GM19043 (cell line): ENCODE measurements around the gene RPS6KA6.
"Not testable (repeated sequence)": the region's sequence is repeated elsewhere in the genome, so short reads cannot be mapped to it uniquely, and the experiment has no call there.

ENCODE experiments used
- ATAC-seq: cut with Tn5 transposase; IDR thresholded peaks from one replicate; pipeline ENCODE4 v1.9.1; 2021; ENCODE audit warnings: low read depth; ENCODE audit not compliant: unreplicated experiment

Gene RPS6KA6

GRCh38 chrX:84165711-84166110, 22.3 kb downstream of the RPS6KA6 start:
- ATAC-seq = no peak

DNA sequence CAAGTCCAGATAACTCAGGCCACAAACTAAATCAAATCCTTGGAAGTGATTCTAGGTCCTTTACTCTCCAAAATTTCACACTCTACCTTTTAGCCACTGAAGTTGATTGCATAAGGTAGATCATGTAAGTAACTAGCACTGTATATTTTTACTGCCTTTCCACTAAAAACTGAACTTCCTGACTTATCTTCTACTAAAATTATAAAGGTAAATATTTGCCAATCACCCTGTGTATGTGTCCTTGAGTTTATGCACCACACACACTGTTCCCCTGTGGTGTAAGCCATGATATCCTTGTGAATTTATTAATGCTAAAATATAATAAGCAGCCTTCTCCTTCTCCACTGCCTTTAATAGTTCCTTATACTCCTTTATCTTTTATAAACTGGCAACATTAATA, 25.6 kb downstream of the RPS6KA6 start:
- no peak for ATAC-seq

- ATAC-seq = no peak
These were observed 26.4 kb downstream of the RPS6KA6 start for GRCh38 chrX:84161641-84162040.

DNA sequence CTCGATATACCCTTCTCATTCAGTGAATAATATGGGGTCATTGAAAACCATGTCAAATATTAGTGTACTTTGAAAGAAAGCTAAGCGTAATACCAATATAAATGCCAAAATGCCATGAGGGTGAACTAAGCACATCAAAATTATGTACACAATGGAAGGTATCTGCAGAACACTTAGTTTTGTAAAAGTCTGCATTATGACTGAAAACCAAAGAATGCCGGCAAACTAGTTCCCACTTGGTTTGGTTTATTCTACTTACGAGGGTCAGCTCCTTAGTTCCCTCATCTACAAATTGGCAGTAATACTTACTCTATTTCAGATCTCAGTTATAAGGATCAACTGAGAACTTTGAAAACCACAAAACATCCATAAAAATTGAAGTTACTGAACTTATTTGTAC, 27.3 kb downstream of the RPS6KA6 start:
- ATAC-seq = no peak

GRCh38 chrX:84156821-84157220, 31.2 kb downstream of the RPS6KA6 start:
- no peak for ATAC-seq

DNA sequence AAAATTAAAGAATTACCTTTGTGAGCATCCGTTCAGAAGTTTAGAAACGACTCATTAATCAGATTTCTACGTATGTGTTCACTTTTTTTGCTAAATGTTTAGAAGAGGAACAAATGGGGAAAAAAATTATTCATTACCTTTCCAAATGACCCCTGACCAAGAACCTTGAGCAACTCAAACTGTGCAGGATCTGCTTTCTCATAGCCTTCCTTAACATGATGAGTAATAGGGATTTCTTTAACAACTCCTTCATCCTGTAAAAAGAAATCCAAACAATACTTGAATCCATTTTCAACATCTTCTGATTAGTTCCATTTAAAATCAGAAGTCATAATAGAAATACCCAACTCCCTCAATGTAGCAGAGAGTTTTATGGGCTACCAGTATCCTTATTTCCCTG, 32.1 kb downstream of the RPS6KA6 start:
- ATAC-seq = no peak

GRCh38 chrX:84153538-84153937, 34.5 kb downstream of the RPS6KA6 start:
- no peak for ATAC-seq

GRCh38 chrX:84144991-84145390, 43.0 kb downstream of the RPS6KA6 start:
- no peak for ATAC-seq

- ATAC-seq = no peak
These were observed 43.7 kb downstream of the RPS6KA6 start for GRCh38 chrX:84144281-84144680.

DNA sequence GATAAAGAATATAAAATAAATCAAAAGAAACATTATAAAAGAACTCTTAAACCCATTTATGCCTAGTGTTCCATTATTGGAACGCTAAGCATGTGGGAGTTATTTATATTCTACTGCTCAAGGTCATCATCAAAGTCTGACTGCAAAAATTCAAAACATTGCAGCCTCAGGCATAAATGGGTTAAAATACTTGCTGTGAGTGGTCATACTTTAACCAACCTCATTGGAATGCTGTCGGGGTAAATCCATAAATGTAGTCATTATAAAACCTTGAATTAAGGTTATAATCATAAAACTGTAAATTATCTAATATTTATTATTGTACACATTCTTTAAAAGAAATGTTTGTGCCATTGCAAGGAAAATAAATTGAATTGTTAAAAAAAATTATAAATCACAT, 55.0 kb downstream of the RPS6KA6 start:
- no peak for ATAC-seq

DNA sequence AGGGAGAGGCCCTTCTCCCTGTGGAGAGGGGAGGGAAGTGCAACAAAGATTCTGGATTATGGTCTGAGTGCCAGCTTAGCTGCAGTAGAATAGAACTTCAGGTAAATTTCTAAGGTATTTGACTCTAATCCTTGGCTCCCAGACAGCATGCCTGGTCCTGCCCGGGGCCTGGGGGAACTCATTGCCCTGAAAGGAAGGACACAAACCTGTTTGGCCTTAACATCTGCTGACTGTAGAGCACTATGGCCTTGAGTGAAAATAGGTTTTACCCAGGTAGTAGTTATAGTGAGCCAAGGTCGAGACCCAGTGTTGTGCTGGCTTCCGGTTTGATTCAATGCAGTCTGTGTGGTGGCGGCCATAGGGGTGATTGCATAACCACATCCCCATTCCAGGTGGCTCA, 64.4 kb downstream of the RPS6KA6 start:
- ATAC-seq = no peak

GRCh38 chrX:84118769-84119168, 69.2 kb downstream of the RPS6KA6 start:
- no peak for ATAC-seq

- no peak for ATAC-seq
These were observed 69.7 kb downstream of the RPS6KA6 start for GRCh38 chrX:84118315-84118714.

DNA sequence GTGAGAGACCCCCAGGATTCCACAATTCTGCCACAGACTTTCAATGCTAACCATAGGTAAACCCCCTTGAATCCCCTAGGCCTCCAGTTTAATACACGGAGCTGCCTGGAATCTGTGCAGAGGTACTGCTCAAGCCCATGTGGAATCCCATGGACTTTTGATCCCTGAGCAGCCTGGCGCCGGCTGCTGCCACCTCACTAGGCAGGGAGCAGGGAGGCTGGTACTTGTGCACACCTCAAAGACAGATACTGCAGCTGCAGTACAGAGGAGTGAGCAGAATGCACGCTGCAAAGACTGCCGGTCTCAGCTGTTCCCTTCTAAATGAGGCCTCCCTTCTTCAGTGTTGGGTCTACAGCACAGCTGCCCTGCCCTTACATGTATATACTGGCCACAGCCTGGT, 79.4 kb downstream of the RPS6KA6 start:
- no peak for ATAC-seq

DNA sequence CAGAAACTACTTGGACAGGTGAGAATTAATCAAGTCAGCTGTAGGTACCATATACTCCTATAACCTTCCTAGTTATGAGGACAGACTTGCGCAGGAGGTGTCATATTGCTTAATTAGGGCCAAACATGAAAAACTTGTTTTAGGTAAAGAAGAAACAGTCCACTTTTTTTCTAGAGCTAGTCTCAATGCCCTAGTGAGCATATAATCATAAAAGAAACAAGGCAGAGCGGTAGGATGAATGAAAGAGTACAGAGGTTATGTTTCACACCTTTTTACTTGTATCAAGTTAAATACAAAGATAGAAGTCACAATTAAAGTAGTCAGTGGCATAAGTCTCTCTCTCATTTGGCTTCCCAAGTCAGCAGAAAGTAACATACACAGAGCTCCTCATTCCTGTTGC, 88.9 kb downstream of the RPS6KA6 start:
- no peak for ATAC-seq

DNA sequence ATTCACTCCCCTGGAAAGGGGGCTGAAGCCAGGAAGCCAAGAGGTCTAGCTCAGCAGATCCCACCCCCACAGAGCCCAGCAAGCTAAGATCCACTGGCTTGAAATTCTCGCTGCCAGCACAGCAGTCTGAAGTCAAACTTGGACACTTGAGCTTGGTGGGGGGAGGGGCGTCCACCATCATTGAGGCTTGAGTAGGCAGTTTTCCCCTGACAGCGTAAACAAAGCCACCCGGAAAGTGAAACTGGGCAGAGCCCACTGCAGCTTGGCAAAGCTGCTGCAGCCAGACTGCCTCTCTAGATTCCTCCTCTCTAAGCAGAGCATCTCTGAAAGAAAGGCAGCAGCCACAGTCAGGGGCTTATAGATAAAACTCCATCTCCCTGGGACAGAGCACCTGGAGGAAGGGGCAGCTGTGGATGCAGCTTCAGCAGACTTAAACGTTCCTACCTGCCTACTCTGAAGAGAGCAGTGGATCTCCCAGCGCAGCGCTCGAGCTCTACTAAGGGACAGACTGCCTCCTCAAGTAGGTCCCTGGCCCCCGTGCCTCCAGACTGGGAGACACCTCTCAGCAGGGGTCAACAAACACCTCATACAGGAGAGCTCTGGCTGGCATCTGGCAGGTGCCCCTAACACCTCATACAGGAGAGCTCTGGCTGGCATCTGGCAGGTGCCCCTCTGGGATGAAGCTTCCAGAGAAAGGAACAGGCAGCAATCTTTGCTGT, 108.4 kb downstream of the RPS6KA6 start:
- ATAC-seq = not testable (repeated sequence)

DNA sequence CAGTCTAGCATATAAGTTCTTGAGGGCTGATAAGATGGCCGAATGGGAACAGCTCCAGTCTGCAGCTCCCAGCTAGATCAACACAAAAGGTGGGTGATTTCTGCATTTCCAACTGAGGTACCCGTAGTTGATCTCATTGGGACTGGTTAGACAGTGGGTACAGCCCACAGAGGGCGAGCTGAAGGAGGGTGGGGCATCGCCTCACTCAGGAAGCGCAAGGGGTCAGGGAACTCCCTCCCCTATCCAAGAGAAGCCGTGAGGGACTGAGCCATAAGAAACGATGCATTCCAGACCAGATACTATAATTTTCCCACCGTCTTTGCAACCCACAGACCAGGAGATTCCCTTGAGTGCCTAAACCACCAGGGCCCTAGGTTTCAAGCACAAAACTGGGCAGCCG, 109.0 kb downstream of the RPS6KA6 start:
- ATAC-seq = no peak

DNA sequence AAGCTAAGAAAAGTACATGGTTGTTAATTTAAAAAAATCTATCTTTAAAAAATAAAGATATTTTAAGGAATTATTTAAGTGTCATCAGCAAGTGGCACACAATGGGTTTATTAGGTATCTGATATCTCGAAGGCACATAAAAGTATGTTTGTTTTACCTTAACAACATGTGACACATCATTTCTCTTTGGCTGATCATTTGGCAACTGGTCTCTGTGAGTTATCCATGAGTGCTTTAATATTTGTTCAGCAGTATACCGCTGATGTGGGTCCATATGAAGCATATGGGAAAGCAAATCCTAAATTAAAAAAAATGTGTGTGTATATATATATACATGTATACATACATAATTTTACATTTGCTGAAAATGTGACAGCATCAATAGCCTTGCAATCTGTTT, 123.2 kb downstream of the RPS6KA6 start:
- no peak for ATAC-seq

- no peak for ATAC-seq
These were observed 123.8 kb downstream of the RPS6KA6 start for GRCh38 chrX:84064164-84064563.

DNA sequence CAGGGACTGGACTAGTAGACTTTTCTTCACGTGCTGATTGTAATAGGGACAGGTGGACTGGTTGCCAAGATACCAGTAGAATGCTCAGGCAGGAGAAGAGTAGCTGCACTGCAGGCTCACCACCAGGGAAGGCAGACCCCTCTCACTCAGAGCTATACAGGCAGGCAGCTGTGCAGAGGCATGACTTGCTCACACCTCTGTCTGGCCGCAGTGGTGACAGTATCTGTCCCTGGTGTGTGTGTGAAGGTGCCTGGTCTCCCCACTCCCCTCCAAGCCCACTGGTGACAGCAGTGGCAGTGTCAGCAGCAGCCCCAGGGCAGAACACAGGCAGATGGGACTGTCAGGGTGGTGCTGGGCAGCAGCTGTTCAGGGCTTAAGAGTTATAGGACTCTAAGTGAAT, 140.7 kb downstream of the RPS6KA6 start:
- ATAC-seq = no peak

- no peak for ATAC-seq
These were observed 141.5 kb downstream of the RPS6KA6 start for GRCh38 chrX:84046403-84046984.

DNA sequence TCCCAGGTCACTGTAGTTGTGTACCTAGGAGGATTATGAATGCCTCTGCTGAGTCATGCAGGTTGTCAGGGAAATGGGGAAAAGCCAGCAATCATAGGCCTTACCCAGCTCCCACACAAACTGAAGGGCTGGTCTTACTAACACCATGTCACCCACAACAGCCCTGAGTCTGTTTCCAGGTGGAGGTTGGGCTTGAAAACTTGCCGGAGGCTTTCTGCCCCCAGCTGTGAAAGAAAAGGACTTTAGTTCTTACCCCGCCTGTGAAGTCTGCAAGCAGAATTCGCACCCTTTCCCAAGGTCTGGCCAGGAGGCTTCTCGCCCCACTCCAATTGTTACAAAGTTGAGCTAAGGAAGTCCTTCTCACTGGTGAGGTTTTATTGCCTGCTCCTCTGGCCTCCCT, 143.9 kb downstream of the RPS6KA6 start:
- no peak for ATAC-seq
